Gastrocnemius medialis (tissue), 4 donors: Measurements from ENCODE around the gene PPIL6.

Experiments used
- CTCF ChIP-seq, 5 experiments: fragments of 450-650 bp in 3 of 5; fragments of 200-600 bp in 2 of 5; sonication (generic) in 2 of 5; IDR thresholded peaks in 4 of 5; conservative IDR thresholded peaks in 1 of 5; 1 replicate in 4 of 5; 2 replicates in 1 of 5; pipeline ENCODE4 v1.5.1; 2016 to 2019; ENCODE audit warnings: antibody characterized with exemption in 5 of 5, mild to moderate bottlenecking in 3 of 5, moderate library complexity in 3 of 5
- POLR2A ChIP-seq, 2 donors: fragments of 450-650 bp; IDR thresholded peaks; one replicate each; pipeline ENCODE4 v1.6.1; 2017; ENCODE audit warnings: antibody characterized with exemption in 2 of 2, mild to moderate bottlenecking in 2 of 2, moderate library complexity in 2 of 2

GRCh38 chr6:109349419-109349987 lies 90.9 kb downstream of the PPIL6 start:
- TF ChIP-seq CTCF (IDR thresholded peaks at IDR 0.05 in 4 of 5, conservative IDR thresholded peaks at IDR 0.05 in 1 of 5) (no peak), POLR2A (IDR thresholded peaks at IDR 0.05) (no peak)
